Measurements from ENCODE around the gene FCGBP.
"Not testable (repeated sequence)": the region's sequence is repeated elsewhere in the genome, so short reads cannot be mapped to it uniquely, and the experiment has no call there.

Gene FCGBP

GRCh38 chr19:39917561-39918182, 16.8 kb downstream of the FCGBP start:
- Mint-ChIP-seq H3K9me3 (no peaks in the 10 kb centered on the region), H3K4me1 (ENCODE audit: low read depth) (peaks cover 4% of the 10 kb centered on the region), H3K36me3 (ENCODE audit: low read depth) (no peaks in the 10 kb centered on the region), H3K27me3 (ENCODE audit: low read depth) (no peaks in the 10 kb centered on the region), H3K4me3 (no peak overlapping the region), H3K27ac (peak overlapping the region; percentile 31)

DNA sequence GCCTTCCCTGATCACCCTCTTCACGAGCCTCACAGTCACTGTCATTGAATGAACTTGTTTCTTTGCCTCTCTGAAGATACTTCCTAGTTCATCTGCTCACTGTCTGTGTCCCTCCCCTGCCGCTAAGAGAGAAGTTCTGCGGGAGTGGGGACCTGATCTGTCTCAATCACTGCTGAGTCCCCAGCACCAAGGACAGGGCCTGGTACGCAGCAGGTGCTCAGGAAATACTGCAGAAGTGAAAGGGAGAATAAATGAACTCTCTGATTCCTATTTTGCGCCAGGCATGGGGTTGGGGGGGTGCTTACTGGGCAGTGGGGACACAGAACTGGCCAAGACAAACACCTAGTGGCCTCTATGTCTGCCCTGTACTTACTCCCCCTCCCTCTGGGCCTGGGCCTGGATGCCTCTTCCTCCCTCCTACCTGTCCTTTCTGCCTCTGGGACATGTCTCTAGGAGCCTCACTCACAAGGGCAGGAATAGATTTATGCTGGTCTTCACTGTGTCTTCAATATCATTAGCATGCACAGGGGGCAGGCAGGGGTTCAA, 17.5 kb downstream of the FCGBP start:
- Mint-ChIP-seq H3K4me1 (ENCODE audit: low read depth) (peaks cover 4% of the 10 kb centered on the region), H3K9me3 (no peaks in the 10 kb centered on the region), H3K36me3 (ENCODE audit: low read depth) (no peaks in the 10 kb centered on the region), H3K27me3 (ENCODE audit: low read depth) (no peaks in the 10 kb centered on the region), H3K27ac (no peak overlapping the region), H3K4me3 (no peak overlapping the region)

DNA sequence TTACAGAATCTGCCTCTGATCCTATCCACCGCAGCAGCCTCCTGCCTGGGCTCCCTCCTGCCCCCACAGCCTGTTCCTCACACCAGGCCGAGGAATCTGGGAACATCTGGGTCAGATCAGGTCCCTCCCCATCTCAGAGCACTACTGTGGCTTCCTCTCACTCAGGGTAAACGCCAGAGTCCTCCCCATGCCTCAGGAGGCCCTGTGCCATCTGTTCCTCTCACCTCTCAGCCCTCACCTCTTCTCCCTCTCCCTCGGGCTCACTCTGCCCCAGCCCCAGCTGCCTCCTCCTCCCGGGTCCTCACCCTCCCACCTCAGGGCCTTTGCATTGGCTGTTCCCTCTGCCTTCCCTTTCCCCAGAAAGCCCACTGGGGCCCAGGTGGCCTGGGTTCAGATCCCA, 18.2 kb downstream of the FCGBP start:
- Mint-ChIP-seq H3K9me3 (no peaks in the 10 kb centered on the region), H3K4me3 (no peak overlapping the region), H3K27me3 (ENCODE audit: low read depth) (no peaks in the 10 kb centered on the region), H3K27ac (no peak overlapping the region), H3K4me1 (ENCODE audit: low read depth) (peaks cover 4% of the 10 kb centered on the region), H3K36me3 (ENCODE audit: low read depth) (peaks cover 2% of the 10 kb centered on the region)

DNA sequence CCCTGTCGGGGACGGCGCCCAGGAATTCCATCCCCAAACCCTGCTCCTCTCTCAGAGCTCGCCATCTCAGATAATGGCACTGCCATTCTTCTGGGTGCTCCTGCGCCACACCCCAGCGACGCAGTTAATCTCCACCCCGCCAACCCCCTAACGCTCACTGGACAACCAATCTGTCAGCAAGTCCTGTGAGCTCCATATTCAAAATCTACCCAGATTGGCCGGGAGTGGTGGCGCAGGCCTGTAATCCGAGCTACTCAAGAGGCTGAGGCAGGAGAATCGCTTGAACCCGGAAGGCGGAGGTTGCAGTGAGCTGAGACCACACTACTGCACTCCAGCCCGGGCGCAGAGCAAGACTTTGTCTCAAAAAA, 18.6 kb downstream of the FCGBP start:
- peaks cover 2% of the 10 kb centered on the region for H3K36me3 Mint-ChIP-seq (ENCODE audit: low read depth)
- H3K27ac Mint-ChIP-seq: no peak overlapping the region
- no peak overlapping the region for H3K4me3 Mint-ChIP-seq
- H3K9me3 Mint-ChIP-seq: no peaks in the 10 kb centered on the region
- peaks cover 4% of the 10 kb centered on the region for H3K4me1 Mint-ChIP-seq (ENCODE audit: low read depth)
- no peaks in the 10 kb centered on the region for H3K27me3 Mint-ChIP-seq (ENCODE audit: low read depth)

DNA sequence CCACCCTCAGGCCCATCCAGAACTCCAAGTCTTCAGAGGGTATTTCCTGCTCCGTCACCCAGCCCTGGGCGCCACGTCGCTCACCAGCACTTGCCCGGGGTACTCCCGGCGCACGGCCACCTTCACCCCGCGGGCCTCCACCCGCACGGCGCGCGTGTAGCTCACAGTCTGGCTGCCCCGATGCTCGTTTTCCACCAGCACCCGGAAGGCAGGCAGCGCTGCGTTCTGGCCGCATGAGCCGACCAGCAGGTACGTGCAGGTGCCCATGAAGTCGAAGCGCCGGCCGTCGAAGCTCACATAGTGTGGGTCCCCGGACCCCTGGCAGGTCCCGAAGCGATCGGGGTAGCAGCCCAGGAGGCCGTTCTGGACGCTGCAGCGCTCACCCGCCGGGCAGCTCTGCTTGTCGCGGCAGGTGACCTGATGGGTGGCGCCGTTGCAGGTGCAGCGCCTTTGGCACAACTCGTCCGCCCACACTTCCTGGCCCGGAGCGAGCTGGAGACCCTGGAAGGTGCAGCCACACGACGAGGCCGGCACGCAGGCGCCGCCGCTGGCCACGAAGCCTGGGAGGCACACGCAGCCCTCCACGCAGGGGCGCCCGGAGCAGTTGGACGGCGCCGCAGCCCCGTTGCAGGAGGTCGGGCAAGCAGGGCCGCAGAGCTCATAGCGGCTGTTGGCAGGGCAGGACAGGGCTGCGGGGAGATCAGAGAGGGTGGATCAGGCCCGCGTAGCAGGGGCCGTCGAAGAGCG, 19.2 kb downstream of the FCGBP start:
- no peaks in the 10 kb centered on the region for H3K9me3 Mint-ChIP-seq
- H3K36me3 Mint-ChIP-seq (ENCODE audit: low read depth): peaks cover 2% of the 10 kb centered on the region
- H3K27ac Mint-ChIP-seq: no peak overlapping the region
- peaks cover 4% of the 10 kb centered on the region for H3K4me1 Mint-ChIP-seq (ENCODE audit: low read depth)
- no peaks in the 10 kb centered on the region for H3K27me3 Mint-ChIP-seq (ENCODE audit: low read depth)
- no peak overlapping the region for H3K4me3 Mint-ChIP-seq

DNA sequence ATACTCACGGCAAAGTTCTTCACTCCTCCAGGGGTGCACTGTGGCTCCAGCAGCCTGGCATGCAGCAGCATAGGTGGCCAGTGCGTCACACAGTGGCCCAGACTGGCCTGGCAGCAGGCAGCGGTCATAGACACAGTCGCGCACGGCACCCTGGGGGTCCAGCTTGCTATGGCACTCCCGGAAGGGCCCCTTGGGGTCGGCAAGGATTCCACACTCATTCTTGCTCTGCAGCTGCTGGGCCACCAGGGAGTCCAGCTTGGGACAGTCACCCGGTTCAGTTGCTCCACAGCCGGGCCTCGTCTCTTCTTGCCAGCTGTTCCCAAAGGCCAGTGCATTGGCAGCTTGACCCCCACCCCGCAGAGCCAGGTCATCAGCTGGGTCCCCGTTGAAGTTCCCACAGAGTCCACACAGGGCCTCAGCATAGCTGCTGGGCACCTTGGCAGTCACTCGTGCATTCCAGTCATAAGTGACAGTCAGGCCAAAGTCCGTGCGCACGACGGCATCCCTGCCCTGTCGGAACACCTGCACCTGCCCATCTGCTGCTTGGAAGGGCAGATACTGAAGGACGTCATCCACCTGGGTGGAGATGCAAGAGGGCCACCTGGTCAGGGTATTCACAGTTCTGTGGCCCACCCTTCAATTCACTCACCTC, 20.6 kb downstream of the FCGBP start:
- Mint-ChIP-seq H3K4me1 (ENCODE audit: low read depth) (peaks cover 4% of the 10 kb centered on the region), H3K36me3 (ENCODE audit: low read depth) (peaks cover 2% of the 10 kb centered on the region), H3K4me3 (no peak overlapping the region), H3K27me3 (ENCODE audit: low read depth) (no peaks in the 10 kb centered on the region), H3K27ac (no peak overlapping the region), H3K9me3 (no peaks in the 10 kb centered on the region)

DNA sequence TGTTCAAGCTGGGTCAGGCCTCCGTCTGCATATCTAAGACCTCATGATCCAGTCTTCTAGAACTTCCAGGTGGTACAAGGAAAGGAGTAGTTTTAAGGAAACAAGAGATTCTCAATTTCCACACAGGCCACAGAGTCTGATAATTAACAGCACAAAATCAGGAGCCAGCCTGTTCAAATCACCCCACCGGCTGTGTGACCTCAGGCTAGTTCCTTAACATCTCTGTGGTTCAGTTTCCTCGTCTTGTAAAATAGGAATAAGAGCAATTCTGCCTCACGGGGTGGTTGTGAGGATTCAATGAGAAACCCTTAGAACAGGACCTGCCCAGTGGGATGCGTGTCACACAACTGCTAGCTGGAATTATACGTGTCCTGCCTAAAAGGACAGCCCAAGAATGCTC, 25.6 kb downstream of the FCGBP start:
- Mint-ChIP-seq H3K27me3 (ENCODE audit: low read depth) (no peaks in the 10 kb centered on the region), H3K9me3 (no peaks in the 10 kb centered on the region), H3K4me3 (no peak overlapping the region), H3K4me1 (ENCODE audit: low read depth) (peaks cover 4% of the 10 kb centered on the region), H3K36me3 (ENCODE audit: low read depth) (peaks cover 2% of the 10 kb centered on the region), H3K27ac (no peak overlapping the region)

DNA sequence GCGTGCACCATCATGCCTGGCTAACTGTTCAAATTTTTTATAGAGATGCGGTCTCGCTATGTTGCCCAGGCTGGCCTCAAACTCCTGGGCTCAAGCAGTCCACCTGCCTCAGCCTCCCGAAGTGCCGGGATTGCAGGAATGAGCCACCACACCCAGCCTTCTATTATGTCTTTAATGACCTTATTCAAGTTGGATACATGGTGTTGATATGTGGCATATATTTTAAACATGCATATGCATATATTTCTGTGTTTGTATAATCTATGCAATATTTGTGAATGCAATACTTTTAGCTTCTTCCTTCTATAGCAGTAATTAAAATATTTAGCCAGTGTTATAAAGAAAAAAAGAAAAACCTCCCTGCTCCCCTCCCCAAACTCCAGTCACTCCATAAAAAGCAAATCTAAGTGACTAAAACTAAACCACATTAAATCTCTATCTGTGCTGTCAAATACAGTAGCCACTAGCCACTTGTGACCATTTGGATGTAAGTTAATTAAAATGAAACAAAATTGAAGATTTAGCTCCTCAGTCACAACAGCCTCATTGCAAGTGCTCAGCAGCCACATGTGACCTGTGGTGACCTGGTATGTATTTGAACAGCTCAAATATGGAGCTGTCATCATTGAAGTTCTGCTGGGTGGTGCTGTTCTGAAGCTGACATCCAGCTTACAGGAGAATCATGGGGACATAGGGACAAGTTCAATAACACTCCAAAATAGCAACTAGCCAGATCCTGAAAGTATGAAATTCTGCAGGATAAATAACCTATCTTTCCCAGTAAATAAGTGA, 27.4 kb downstream of the FCGBP start:
- Mint-ChIP-seq H3K27ac (no peak overlapping the region), H3K9me3 (no peaks in the 10 kb centered on the region), H3K4me1 (ENCODE audit: low read depth) (peaks cover 4% of the 10 kb centered on the region), H3K4me3 (no peak overlapping the region), H3K27me3 (ENCODE audit: low read depth) (no peaks in the 10 kb centered on the region), H3K36me3 (ENCODE audit: low read depth) (peaks cover 2% of the 10 kb centered on the region)

DNA sequence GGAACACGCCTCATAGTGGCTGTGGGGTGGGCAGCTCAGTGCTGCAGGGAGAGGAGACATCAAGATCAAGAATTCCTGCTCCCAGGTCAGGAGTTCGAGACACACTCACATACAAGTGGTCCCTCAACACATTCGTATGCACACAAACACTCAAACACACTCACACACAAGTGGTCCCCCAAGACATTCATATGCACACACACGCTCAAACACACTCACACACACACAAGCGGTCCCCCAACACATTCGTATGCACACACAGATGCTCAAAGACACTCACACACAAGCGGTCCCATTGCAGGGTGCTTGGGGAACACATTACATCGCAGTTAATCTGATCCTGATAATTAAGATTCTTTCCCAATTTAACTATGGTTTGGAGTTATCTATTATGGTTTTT, 28.2 kb downstream of the FCGBP start:
- H3K4me1 Mint-ChIP-seq (ENCODE audit: low read depth): peaks cover 4% of the 10 kb centered on the region
- no peak overlapping the region for H3K4me3 Mint-ChIP-seq
- no peaks in the 10 kb centered on the region for H3K9me3 Mint-ChIP-seq
- no peaks in the 10 kb centered on the region for H3K36me3 Mint-ChIP-seq (ENCODE audit: low read depth)
- H3K27me3 Mint-ChIP-seq (ENCODE audit: low read depth): no peaks in the 10 kb centered on the region
- no peak overlapping the region for H3K27ac Mint-ChIP-seq

DNA sequence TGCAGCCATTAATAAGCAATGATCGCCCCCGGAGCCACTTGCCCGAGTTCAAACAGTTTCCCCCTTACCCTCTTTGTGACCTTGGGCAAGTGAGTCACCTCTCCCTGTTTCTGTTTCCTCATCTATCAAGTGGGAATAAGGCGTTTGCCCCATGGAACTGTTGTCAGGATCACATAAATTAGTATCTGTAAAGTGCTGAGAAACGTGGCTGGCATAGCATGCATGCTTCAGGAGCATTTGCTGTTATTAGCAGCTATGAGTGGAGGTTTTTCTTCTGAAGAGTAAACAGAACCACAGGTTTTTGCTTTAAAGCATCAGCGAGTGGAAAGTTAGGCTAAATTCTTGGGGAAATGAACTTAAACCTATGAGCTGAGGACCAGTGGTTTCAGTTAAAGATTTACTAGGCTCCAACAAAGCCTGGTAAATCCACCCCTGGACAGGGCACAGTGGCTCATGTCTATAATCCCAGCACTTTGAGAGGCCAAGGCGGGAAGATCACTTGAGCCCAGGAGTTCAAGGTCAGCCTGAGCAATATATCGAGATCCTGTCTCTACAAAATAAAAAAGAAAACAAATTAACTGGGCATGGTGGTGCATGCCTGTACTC, 30.8 kb downstream of the FCGBP start:
- not testable (repeated sequence) for H3K4me3 Mint-ChIP-seq; H3K27me3 Mint-ChIP-seq (ENCODE audit: low read depth); H3K27ac Mint-ChIP-seq; H3K36me3 Mint-ChIP-seq (ENCODE audit: low read depth); H3K9me3 Mint-ChIP-seq; H3K4me1 Mint-ChIP-seq (ENCODE audit: low read depth)

GRCh38 chr19:39902326-39902725, 32.1 kb downstream of the FCGBP start:
- H3K4me1 Mint-ChIP-seq (ENCODE audit: low read depth); H3K9me3 Mint-ChIP-seq; H3K27ac Mint-ChIP-seq; H3K27me3 Mint-ChIP-seq (ENCODE audit: low read depth); H3K36me3 Mint-ChIP-seq (ENCODE audit: low read depth); H3K4me3 Mint-ChIP-seq: not testable (repeated sequence)

DNA sequence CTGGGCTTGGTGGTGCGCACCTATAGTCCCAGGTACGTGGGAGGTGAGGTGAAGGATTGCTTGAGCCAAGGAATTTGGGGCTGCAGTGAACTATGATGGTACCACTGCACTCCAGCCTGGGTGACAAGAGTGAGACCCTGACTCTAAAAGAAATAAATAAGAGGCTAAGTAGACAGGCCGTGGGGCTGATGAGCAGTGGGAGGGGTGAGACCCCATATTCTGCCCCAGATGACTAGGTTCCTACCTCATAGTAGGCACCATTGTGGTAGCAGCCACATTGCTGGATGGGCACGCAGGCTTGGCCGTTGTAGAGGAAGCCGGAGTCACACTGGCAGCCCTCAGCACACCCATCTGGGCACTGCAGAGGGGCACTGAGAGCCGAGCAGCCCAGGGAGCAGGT, 32.8 kb downstream of the FCGBP start:
- H3K27me3 Mint-ChIP-seq (ENCODE audit: low read depth); H3K36me3 Mint-ChIP-seq (ENCODE audit: low read depth); H3K4me3 Mint-ChIP-seq; H3K9me3 Mint-ChIP-seq; H3K4me1 Mint-ChIP-seq (ENCODE audit: low read depth); H3K27ac Mint-ChIP-seq: not testable (repeated sequence)

DNA sequence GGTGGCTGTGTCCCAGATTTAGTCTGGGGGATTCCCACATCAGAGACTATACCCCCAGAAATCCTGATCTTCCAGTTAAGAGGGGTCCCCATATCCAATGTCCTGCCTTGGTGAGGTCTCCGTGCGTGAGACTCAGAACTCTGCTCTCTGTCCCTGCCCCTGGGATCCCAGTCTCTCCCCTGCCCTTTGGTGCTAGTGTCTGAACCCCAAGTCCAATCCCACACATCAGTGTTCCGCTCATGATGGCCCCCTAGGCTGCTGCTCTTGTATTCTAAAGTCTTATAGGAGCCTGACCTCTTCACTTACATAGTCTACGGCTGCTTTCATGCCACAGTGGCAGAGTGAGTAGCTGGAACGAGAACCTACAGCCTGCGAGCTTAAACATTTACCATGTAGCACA, 35.6 kb downstream of the FCGBP start:
- not testable (repeated sequence) for H3K4me1 Mint-ChIP-seq (ENCODE audit: low read depth); H3K9me3 Mint-ChIP-seq; H3K36me3 Mint-ChIP-seq (ENCODE audit: low read depth); H3K27me3 Mint-ChIP-seq (ENCODE audit: low read depth); H3K4me3 Mint-ChIP-seq
- peak overlapping the region; percentile 21 for H3K27ac Mint-ChIP-seq

GRCh38 chr19:39897511-39898245, 36.8 kb downstream of the FCGBP start:
- not testable (repeated sequence) for H3K9me3 Mint-ChIP-seq; H3K27ac Mint-ChIP-seq; H3K36me3 Mint-ChIP-seq (ENCODE audit: low read depth); H3K4me3 Mint-ChIP-seq; H3K27me3 Mint-ChIP-seq (ENCODE audit: low read depth); H3K4me1 Mint-ChIP-seq (ENCODE audit: low read depth)
